ENCODE results near the gene PLCB4.

DNA sequence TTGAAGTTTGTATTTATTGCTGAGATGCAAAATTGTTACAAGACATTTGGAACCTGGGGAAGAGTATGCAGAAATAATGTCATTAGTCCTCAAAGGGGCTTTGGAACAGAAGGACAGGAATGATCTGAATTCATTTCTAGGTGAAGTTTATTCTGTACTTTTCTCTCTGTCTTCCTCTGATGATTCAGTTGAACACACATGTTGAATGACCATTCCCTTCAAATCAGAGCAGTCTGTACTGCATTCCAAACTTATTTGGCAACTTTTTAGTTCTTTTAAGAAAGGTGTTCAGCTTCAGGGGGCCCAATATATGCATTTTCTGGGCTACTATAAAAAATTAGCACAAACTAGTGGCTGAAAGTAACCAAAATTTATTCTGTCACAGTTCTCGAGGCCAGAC is 231.6 kb downstream of the PLCB4 start:
- TF ChIP-seq EZH2 (IDR thresholded peaks at IDR 0.05; ENCODE audit: low read length, missing control alignments), result no peak
- TF ChIP-seq, protein P1, sequence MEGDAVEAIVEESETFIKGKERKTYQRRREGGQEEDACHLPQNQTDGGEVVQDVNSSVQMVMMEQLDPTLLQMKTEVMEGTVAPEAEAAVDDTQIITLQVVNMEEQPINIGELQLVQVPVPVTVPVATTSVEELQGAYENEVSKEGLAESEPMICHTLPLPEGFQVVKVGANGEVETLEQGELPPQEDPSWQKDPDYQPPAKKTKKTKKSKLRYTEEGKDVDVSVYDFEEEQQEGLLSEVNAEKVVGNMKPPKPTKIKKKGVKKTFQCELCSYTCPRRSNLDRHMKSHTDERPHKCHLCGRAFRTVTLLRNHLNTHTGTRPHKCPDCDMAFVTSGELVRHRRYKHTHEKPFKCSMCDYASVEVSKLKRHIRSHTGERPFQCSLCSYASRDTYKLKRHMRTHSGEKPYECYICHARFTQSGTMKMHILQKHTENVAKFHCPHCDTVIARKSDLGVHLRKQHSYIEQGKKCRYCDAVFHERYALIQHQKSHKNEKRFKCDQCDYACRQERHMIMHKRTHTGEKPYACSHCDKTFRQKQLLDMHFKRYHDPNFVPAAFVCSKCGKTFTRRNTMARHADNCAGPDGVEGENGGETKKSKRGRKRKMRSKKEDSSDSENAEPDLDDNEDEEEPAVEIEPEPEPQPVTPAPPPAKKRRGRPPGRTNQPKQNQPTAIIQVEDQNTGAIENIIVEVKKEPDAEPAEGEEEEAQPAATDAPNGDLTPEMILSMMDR (conservative IDR thresholded peaks at IDR 0.05 in 1 of 2, IDR thresholded peaks at IDR 0.05 in 1 of 2; ENCODE audit: low read depth in 1 of 2, low read length in 2 of 2), result no peak

Measured in fibroblast of lung (primary cell).